ENCODE results near the gene SEMA7A.

Gene SEMA7A

DNA sequence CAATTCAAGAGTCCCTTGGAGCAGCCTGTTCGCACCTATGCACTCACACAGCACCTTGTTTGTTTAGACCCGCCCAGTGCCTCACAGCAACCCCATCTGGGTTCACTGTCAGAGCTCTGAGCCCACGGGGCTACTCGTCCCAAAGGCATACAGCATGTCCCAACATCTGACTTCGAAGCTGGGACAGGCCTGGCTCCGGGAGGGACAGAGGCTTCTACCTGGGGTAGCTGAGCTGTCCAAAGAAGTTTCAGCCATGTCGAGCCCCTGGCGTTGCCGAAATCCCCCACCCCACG, 37.7 kb downstream of the SEMA7A start:
- TF ChIP-seq, protein P1, sequence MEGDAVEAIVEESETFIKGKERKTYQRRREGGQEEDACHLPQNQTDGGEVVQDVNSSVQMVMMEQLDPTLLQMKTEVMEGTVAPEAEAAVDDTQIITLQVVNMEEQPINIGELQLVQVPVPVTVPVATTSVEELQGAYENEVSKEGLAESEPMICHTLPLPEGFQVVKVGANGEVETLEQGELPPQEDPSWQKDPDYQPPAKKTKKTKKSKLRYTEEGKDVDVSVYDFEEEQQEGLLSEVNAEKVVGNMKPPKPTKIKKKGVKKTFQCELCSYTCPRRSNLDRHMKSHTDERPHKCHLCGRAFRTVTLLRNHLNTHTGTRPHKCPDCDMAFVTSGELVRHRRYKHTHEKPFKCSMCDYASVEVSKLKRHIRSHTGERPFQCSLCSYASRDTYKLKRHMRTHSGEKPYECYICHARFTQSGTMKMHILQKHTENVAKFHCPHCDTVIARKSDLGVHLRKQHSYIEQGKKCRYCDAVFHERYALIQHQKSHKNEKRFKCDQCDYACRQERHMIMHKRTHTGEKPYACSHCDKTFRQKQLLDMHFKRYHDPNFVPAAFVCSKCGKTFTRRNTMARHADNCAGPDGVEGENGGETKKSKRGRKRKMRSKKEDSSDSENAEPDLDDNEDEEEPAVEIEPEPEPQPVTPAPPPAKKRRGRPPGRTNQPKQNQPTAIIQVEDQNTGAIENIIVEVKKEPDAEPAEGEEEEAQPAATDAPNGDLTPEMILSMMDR (IDR thresholded peaks at IDR 0.05; ENCODE audit: low read depth, low read length): no peak
- no peak for DNase-seq (ENCODE audit: extremely low read depth, low read depth)

DNA sequence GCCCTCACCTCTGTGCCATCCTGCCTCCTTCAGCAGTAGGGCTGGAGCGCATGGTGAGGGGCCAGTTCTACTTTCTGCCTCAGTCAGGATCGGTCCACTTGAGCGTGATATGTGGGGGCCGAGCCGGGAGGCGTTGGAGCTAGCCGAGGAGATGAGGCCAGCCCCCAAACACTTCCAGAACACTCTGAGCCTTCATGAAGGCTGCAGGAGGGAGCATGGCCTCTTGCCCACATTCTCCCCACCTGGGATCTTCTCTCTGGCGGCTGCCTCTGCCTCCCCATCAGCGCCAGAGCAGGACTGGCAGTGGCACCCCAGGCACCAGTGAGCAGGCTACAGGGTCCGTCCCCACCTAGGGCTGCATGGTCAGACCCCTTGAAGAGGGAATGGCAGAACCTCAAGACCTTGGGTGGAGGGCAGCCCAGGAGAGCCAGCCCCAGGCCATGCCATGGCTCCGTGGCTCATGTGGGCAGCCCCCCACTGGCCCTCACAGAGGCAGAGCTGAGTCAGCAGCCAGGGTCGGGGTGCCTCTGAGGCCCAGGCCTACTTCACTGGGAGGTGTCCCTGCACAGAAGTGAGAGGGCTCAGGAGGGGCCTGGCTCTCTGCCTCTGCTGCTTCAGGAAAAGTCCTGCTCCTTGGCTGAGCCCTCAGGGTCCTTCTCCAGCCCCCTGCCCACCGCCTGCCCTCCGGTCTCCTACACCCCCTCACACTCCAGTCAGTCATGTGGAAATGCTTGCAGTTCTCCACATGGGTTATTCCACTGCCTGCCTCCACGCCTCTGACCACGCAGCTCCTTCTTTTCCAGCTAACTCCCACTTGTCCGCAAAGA, 38.2 kb downstream of the SEMA7A start:
- TF ChIP-seq, protein P1 (IDR thresholded peaks at IDR 0.05; ENCODE audit: low read depth, low read length): no peak
- no peak for DNase-seq (ENCODE audit: extremely low read depth, low read depth)

GRCh38 chr15:74394090-74394846, 39.5 kb downstream of the SEMA7A start:
- TF ChIP-seq, protein P1 (IDR thresholded peaks at IDR 0.05; ENCODE audit: low read depth, low read length): no peak
- no peak for DNase-seq (ENCODE audit: extremely low read depth, low read depth)

GRCh38 chr15:74393423-74393822, 40.3 kb downstream of the SEMA7A start:
- no peak for DNase-seq (ENCODE audit: extremely low read depth, low read depth)
- TF ChIP-seq, protein P1 (IDR thresholded peaks at IDR 0.05; ENCODE audit: low read depth, low read length): no peak

DNA sequence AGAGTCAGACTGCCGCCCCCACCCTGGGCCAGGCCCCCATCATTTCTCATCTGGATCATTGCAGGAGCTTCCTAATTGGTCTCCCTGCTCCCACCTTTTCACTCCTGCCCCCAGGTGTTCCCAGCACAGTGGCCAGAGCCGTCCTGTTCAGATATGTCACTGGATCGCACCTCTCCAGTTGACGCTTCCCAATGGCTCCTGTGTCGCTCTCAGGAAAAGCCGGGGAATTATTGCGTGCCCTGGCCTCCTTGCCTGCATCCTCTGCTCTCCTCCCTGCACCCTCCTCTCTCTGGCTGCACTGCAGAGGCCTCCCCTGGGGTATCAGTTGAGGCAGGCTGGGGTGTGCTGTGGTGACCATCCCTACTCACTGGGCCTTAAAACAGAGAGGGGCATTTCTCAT, 40.9 kb downstream of the SEMA7A start:
- TF ChIP-seq, protein P1 (IDR thresholded peaks at IDR 0.05; ENCODE audit: low read depth, low read length): no peak

DNA sequence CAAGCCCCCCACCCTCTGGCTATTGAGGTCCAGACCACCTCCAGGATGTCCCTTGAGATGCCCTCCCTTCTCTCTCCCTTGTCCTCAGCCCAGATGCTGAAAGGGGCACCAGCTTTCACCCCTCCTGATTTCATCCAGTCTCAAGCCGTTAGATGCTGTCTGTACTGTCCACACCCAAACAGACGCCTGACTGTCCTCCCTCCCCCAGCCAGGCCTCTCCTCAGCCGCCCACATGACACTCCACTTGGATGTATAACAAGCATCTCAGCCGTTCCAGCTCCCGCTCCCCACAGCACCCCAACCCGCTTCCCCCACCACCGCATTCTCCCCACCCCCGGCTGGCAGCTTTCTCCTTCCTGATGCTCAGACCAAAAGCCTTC, 41.3 kb downstream of the SEMA7A start:
- DNase-seq (ENCODE audit: extremely low read depth, low read depth): no peak
- TF ChIP-seq, protein P1 (IDR thresholded peaks at IDR 0.05; ENCODE audit: low read depth, low read length): no peak

More for the DNA sequence above, 40.9 kb downstream of the SEMA7A start:
- DNase-seq (ENCODE audit: extremely low read depth, low read depth): no peak
